ENCODE data around the gene TSPAN9.

TSPAN9 gene

GRCh38 chr12:3145546-3146310, 68.5 kb downstream of the TSPAN9 start:
- no peak for DNase-seq

DNA sequence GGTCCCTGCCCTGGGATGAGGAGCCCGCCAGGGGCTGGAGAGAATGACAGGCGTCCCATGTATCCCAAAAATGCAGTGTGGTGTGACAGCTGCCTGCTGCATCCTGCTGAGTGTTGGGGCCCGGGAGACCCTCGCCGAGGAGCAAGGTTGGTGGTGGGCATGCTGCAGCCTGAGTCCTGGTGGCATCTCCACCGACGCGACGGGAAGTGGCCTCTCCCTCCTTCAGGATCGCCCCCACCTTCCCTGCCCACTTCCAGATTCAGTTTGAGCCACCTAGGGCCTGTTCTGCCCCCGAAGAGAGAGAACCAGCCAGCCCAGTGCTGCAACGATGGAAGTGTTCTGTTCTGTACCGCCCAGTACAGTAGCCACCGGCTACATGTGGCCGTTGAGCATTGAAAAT, 70.1 kb downstream of the TSPAN9 start:
- in situ Hi-C loops (cut with HindIII; ENCODE audit: low pct_ligation_motif_present, low pct_unique_long_range_greater_than_20kb, low sequenced_read_pairs) = loop anchor here (25.0 kb wide), 2 partner anchors 140 to 665 kb away; no protein-coding TSS in a partner anchor
- no peak for DNase-seq

More at GRCh38 chr12:3145546-3146310, 68.5 kb downstream of the TSPAN9 start:
- in situ Hi-C loops (cut with HindIII; ENCODE audit: low pct_ligation_motif_present, low pct_unique_long_range_greater_than_20kb, low sequenced_read_pairs) = loop anchor here (25.0 kb wide), 2 partner anchors 142 to 667 kb away; no protein-coding TSS in a partner anchor

GRCh38 chr12:3148366-3149000, 71.3 kb downstream of the TSPAN9 start:
- no peak for DNase-seq
- in situ Hi-C loops (cut with HindIII; ENCODE audit: low pct_ligation_motif_present, low pct_unique_long_range_greater_than_20kb, low sequenced_read_pairs) = loop anchor here (25.0 kb wide), 2 partner anchors 139 to 664 kb away; no protein-coding TSS in a partner anchor

GRCh38 chr12:3149515-3150307, 72.5 kb downstream of the TSPAN9 start:
- DNase-seq = no peak
- in situ Hi-C loops (cut with HindIII; ENCODE audit: low pct_ligation_motif_present, low pct_unique_long_range_greater_than_20kb, low sequenced_read_pairs) = loop anchor here (25.0 kb wide), 2 partner anchors 138 to 663 kb away; no protein-coding TSS in a partner anchor

GRCh38 chr12:3150308-3150670, 73.1 kb downstream of the TSPAN9 start:
- in situ Hi-C loops (cut with HindIII; ENCODE audit: low pct_ligation_motif_present, low pct_unique_long_range_greater_than_20kb, low sequenced_read_pairs) = no loop called here
- no peak for DNase-seq

DNA sequence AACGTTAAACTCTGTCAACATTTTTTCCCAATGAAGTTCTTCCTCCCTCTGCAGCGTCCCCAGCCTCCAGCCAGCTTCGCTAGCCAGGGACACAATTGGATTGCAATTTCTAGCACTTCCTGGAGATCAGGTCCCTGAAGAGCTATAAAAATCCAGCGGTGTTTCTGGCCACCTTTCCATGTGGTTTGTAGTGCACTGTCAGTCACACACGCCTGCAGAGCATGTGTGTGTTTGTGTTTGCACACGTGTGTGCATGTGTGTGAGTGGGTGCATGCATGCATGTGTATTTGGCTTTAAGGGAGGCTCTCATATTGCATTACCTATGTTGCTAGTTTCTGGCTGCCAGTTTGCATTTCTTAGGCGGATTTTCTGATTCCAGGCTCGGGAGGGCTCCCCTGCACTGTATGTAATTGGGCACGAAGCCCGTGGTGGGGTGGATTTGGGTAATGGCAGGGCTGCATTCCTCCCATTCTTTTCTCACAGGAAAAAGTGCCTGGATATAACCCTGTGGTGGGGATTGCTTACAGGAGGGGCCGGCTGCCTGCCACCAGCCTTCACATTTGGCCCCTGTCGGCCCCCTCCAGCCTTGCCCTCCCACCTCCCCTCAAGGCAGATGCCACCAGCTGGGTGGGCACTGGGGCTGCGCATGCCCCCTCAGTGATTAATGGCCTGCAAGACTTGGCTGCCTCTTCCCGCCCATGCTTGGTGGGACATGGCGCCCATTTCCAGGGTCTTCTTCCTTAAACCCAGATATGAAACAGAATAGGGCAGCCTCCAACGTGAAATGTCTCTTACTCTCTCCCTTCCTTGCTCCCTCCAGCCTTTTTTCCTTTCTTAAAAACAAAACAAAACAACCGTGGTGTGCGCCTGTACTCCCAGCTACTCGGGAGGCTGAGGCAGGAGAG, 74.0 kb downstream of the TSPAN9 start:
- DNase-seq = no peak
- in situ Hi-C loops (cut with HindIII; ENCODE audit: low pct_ligation_motif_present, low pct_unique_long_range_greater_than_20kb, low sequenced_read_pairs) = no loop called here

DNA sequence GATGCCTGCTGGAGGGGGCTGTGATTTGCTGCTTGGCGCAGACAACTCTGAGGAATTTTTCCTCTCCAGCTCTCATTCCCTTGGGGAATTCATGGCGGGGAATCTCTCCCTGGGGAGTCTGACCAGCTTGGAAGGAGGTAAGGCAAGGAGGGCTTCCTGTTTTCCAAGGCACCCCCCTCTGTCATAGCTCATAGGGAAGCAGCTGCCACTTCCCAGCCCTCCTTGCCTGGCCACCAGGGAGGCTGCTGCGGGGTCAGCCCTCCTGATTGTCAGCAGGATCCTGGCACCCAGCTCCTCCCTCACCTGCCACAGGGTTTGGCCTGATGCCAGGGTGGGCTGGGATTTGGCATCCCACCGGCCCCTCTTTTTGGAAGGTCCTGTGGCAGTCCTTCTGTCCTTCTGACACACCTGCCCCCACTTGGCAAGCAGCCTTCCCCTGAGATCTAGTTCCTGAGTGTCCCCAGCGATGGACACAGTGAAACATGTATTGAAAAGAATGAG, 74.9 kb downstream of the TSPAN9 start:
- no peak for DNase-seq
- in situ Hi-C loops (cut with HindIII; ENCODE audit: low pct_ligation_motif_present, low pct_unique_long_range_greater_than_20kb, low sequenced_read_pairs) = no loop called here

DNA sequence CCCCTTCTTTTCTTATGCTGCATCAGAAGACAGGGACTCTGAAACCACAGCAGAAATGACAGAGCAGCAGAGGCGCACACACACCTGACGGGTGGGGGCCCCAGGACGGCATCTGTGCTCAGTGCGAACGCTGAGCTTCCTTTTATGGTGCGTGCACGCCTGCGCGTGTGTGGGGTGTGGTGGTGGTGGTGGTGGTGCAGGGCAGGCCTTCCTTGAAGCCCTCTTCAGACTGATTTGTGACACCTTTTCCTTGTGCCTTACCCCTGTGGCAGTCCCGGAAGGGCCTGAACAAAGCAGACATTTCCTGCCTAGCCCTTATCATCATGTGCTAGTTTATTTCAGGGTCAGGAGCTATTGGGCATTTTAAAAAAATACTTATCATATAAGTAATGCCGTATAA, 75.7 kb downstream of the TSPAN9 start:
- no peak for DNase-seq

DNA sequence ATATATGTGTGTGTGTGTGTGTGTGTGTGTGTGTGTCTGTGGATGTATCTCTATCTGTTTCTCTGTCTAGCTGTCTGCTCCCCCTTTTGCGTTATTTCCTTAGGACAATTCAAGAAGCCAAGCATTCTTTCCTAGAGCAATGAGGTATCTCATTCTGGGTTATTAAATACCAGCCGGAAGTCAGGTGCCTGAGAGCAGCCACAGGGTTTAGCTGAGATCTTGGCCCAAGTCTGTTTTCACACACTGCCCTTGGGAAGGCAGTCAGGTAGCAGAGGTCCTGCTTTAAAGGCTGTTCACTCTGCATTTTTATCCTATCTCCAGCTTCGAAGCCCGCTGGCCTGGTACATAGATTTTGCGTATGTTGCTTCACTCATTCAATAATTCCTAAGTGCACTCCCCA, 76.8 kb downstream of the TSPAN9 start:
- no peak for DNase-seq
- in situ Hi-C loops (cut with HindIII; ENCODE audit: low pct_ligation_motif_present, low pct_unique_long_range_greater_than_20kb, low sequenced_read_pairs) = no loop called here

More for the DNA sequence above, 75.7 kb downstream of the TSPAN9 start:
- in situ Hi-C loops (cut with HindIII; ENCODE audit: low pct_ligation_motif_present, low pct_unique_long_range_greater_than_20kb, low sequenced_read_pairs) = no loop called here

DNA sequence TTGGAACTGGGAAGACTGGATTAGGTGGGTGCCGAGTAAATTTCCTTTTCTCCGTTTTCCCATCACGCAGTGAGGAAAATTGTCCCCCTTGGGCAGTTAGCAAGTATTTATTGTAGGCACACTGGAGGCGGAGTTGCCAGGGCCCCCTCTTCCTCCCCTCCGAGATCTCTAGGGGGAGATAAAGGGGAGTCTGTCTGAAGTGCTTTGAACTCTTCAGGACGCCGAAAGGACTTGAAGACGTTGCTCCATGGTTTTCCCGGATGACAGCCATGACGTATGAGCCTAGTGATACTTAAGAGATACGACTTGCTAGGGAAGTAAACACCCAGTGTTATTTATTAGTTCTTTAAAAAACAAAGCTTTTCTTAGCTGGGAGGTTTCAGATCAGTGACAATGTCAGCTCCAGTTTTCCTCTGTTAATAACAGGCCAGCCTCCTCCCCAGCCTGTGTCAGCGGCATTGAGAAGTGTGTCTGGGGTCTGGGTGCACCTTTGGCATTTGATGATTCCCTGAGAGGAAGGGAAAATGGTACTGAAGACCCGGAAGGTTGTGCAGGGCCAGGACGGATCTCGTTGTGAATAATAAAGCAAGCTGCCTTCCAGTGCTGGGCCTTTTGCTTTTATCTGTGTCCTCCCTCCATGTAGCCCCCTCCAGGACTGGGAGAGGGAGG, 78.7 kb downstream of the TSPAN9 start:
- in situ Hi-C loops (cut with HindIII; ENCODE audit: low pct_ligation_motif_present, low pct_unique_long_range_greater_than_20kb, low sequenced_read_pairs) = no loop called here
- no peak for DNase-seq

DNA sequence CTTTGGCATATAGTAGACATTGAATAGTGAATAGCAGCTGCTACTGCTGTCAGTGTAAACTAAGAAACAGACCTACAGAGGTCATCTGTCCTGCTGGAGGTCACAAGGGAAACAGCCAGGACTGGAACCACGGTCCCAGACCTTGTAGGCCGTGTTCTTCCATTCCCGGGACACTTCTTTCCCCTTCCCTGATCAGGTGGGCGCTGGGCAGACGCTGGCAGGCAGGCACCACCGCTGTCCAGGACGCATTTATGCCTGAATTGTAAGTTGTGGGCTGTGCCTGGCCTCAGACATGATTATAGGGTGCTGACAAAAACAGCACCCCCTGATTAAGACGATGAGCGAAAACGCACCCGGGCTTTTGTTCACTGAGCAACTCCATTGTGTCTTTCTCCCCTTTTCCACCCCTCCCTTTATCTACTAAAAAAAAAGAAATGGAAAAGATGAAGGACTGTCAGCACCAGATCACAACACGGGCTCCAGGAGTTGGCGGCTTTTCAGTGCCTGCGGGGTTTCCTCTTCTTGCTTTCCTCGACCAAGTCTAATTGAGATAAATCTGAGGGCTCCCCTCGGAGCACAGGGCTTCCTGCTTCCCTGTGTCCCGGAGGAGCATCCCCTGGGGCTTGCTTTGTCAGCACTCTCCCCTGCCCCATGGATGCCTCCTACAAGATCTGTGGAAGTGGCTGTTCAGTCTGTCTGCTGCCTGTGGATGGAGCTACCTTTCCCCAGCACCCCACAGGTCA, 80.6 kb downstream of the TSPAN9 start:
- in situ Hi-C loops (cut with HindIII; ENCODE audit: low pct_ligation_motif_present, low pct_unique_long_range_greater_than_20kb, low sequenced_read_pairs) = no loop called here
- no peak for DNase-seq

GRCh38 chr12:3158851-3159465, 81.8 kb downstream of the TSPAN9 start:
- in situ Hi-C loops (cut with HindIII; ENCODE audit: low pct_ligation_motif_present, low pct_unique_long_range_greater_than_20kb, low sequenced_read_pairs) = no loop called here
- DNase-seq = no peak

GRCh38 chr12:3160081-3160480, 82.9 kb downstream of the TSPAN9 start:
- no peak for DNase-seq
- in situ Hi-C loops (cut with HindIII; ENCODE audit: low pct_ligation_motif_present, low pct_unique_long_range_greater_than_20kb, low sequenced_read_pairs) = no loop called here

DNA sequence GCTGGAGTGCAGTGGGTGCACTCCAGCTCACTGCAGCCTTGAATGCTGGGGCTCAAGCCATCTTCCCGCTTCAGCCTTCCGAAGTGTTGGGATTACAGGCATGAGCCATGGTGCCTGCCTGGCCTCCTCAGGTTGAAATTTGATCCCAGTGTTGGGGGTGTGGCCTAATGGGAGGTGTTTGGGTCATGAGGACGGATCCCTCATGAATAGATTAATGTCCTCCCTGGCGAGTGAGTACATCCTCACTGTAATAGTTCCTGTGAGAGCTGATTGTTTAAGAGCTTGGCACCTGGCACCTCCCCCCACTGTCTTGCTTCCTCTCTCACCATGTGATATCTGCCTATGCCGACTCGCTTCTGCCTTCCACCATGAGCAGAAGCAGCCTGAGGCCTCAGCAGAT, 84.7 kb downstream of the TSPAN9 start:
- no peak for DNase-seq
- in situ Hi-C loops (cut with HindIII; ENCODE audit: low pct_ligation_motif_present, low pct_unique_long_range_greater_than_20kb, low sequenced_read_pairs) = no loop called here

GRCh38 chr12:3164454-3165077, 87.4 kb downstream of the TSPAN9 start:
- DNase-seq = no peak
- in situ Hi-C loops (cut with HindIII; ENCODE audit: low pct_ligation_motif_present, low pct_unique_long_range_greater_than_20kb, low sequenced_read_pairs) = no loop called here

All from ACHN (cell line).